ENCODE results near the gene MEDAG.

The MEDAG gene

DNA sequence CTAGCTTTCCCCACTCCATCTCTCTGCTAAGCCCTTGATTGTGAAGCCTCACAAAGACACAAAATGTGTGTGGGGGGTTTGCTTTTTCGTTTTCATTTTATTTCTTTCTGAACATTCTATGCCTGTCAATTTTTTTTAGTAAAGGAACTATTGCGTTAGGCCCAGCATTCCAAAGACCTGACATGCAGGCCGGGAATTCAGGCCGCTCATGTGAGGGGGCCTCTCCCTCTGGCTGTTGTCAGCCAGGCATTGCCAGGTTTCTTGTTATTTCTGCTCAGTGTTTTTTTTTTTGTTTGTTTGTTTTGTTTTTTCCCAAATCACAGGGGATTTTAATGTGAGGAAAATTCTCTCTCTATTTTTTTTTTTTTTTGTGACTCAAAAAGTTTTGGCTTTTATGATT, 10.3 kb upstream of the MEDAG start:
- TF ChIP-seq, protein P1, sequence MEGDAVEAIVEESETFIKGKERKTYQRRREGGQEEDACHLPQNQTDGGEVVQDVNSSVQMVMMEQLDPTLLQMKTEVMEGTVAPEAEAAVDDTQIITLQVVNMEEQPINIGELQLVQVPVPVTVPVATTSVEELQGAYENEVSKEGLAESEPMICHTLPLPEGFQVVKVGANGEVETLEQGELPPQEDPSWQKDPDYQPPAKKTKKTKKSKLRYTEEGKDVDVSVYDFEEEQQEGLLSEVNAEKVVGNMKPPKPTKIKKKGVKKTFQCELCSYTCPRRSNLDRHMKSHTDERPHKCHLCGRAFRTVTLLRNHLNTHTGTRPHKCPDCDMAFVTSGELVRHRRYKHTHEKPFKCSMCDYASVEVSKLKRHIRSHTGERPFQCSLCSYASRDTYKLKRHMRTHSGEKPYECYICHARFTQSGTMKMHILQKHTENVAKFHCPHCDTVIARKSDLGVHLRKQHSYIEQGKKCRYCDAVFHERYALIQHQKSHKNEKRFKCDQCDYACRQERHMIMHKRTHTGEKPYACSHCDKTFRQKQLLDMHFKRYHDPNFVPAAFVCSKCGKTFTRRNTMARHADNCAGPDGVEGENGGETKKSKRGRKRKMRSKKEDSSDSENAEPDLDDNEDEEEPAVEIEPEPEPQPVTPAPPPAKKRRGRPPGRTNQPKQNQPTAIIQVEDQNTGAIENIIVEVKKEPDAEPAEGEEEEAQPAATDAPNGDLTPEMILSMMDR (IDR thresholded peaks at IDR 0.05; ENCODE audit: low read depth, low read length): no peak; the same call in 1 of the 2 replicates
- peak; percentile 60 for DNase-seq (ENCODE audit: extremely low read depth, low read depth)

GRCh38 chr13:30898070-30898469, 8.0 kb upstream of the MEDAG start:
- no peak for DNase-seq (ENCODE audit: extremely low read depth, low read depth)
- TF ChIP-seq, protein P1 (IDR thresholded peaks at IDR 0.05; ENCODE audit: low read depth, low read length): no peak

DNA sequence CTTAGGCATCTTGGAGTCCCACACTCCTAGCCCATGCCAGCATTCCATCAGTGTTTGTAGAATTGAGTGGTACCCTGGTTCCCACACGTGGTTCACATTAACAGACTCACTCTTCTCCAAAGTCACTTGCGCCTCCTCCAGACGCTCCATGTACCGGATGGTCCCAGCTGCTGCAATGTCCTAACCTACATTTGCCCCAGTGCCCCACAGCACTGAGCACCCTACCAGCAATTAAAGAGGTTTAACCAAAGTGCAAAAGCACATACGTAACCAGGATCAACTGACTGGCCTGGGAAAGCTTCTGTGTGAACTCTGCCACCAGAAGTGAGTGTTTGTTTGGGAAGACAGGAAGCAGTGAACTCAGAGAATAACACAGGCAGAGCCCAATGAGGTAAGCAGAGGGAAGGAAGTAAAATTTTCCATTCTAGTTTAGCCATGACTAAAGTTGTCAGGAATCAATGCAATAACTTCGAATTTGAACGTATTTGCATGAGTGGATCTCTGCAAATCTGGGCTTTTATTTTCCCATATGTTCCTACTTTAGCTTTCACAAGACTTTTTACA, 7.3 kb upstream of the MEDAG start:
- TF ChIP-seq, protein P1 (IDR thresholded peaks at IDR 0.05; ENCODE audit: low read depth, low read length): peak; percentile 16
- peak; percentile 75 for DNase-seq (ENCODE audit: extremely low read depth, low read depth)

- TF ChIP-seq, protein P1 (IDR thresholded peaks at IDR 0.05; ENCODE audit: low read depth, low read length): no peak
- no peak for DNase-seq (ENCODE audit: extremely low read depth, low read depth)
Measured at GRCh38 chr13:30900436-30900835, 5.6 kb upstream of the MEDAG start.

GRCh38 chr13:30900952-30901749, 4.9 kb upstream of the MEDAG start:
- TF ChIP-seq, protein P1 (IDR thresholded peaks at IDR 0.05; ENCODE audit: low read depth, low read length): no peak
- DNase-seq (ENCODE audit: extremely low read depth, low read depth): no peak

DNA sequence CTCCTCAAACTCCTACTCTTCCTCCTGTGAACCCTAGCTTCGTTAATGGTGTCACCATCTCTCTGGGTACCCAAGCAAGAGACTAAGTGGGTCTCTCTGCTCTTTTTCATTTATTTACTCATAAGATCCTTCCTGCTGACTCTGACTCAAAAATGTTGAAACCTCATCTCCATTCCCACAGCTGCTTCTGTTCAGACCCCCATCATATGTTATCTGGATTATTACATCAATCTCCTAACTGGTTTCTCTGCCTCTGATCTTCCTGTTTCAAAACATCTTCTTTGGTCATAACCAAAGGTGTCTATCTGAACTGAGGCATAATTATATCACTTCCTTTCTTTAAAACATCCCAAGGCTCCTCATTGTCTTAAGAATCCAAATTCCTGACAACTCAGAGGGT, 2.0 kb upstream of the MEDAG start:
- TF ChIP-seq, protein P1 (IDR thresholded peaks at IDR 0.05; ENCODE audit: low read depth, low read length): no peak
- DNase-seq (ENCODE audit: extremely low read depth, low read depth): no peak

- DNase-seq (ENCODE audit: extremely low read depth, low read depth): no peak
- TF ChIP-seq, protein P1 (IDR thresholded peaks at IDR 0.05; ENCODE audit: low read depth, low read length): no peak
Measured at GRCh38 chr13:30906411-30907051, 460 bp downstream of the MEDAG start.

Measured in AG09319 (cell line).